Measurements from ENCODE around the gene SLX1B. TPM values are rescaled to one million over a fixed set of nuclear protein-coding genes. Genes with fewer than 3 reads are reported as not detected.
"Not testable (repeated sequence)": the region's sequence is repeated elsewhere in the genome, so short reads cannot be mapped to it uniquely, and the experiment has no call there.

Gene SLX1B
- 17.7 and 20.6 TPM in 2 replicates for total RNA-seq
- polyA plus RNA-seq (2012) = 1.0 TPM

DNA sequence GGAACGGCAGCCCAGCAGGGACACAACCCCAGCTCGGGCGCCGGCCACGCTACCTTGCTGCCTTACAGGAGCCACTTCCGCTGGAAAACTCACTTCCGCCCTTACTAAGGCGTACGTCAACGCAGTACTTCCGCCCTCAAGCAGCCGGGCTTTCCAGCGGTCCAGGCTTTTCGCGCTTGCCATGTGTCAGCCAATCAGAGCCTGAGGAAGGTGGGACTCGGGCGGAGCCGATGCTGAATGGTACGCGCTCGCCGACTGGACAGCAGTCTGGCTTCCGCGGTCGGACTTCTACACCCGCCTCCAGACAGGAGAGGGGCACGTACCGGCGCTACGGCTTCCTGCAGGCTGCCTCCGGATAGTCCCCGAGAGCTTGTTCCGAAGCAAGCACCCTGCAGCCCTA lies at the start of gene SLX1B, which contains the start of gene BOLA2:
Gene SLX1B (plus strand): TSS at position 265 of the 400 bp plus-strand sequence.
Gene BOLA2 (minus strand): TSS at position 83 of the 400 bp plus-strand sequence. CDS start 98 bp downstream, outside the sequence.
- not testable (repeated sequence) for DNase-seq (ENCODE audit: low read depth)

DNA sequence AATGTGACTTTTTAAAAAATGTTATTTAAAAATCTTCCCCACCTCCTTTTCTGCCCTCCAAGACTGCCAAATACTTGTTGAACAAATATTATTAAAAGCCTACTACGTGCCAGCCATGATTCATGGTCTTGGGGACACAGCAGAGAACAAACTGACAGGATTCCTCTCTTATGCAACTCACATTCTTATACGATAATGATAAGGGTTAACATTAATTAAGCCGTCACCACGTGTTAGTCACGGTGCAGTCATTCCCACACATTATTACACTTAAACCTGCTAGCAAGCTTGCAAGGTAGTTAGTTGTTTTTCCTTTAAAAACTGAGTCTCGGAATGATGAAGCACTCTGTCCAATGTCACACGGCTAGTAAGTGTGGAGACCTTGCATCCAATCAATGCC lies 49.1 kb upstream of the SLX1B start:
- not testable (repeated sequence) for DNase-seq (ENCODE audit: low read depth)

DNA sequence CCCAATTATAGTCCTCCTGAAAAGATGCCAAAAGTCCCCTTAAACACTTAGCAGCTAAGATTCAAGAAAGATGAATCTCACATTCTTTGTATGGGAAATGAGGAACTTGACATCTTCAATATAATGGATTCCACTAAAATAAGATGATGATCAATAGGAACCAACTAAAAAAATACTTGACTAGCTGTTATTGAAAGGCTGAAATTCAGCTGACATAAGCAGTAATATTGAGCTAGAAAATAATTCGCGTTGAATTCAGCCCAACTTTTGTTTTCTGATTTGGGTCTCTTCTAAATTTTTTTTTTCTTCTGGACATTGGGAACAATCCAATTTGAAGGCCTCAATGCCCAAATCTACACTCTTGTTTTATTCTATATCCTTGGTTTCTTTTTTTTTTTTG lies 30.7 kb upstream of the SLX1B start:
- DNase-seq (ENCODE audit: low read depth) = not testable (repeated sequence)

DNA sequence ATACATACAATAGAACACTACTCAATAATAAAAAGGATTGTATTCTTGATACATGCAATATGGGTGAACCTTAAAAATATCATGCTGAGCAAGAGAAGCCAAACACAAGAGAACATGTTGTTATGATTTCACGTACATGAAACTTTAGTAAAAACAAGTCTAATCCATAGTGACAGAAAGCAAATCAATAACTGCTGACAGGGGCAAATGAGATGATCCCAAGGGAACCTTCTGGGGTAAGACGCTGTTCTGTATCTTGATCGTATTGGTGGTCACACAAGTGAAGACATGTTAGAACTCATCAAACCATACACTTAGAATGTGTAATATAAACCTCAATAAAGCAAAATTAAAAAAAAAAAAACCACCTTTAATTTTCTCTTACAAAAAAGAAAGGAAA lies 28.9 kb upstream of the SLX1B start:
- DNase-seq (ENCODE audit: low read depth) = not testable (repeated sequence)

DNA sequence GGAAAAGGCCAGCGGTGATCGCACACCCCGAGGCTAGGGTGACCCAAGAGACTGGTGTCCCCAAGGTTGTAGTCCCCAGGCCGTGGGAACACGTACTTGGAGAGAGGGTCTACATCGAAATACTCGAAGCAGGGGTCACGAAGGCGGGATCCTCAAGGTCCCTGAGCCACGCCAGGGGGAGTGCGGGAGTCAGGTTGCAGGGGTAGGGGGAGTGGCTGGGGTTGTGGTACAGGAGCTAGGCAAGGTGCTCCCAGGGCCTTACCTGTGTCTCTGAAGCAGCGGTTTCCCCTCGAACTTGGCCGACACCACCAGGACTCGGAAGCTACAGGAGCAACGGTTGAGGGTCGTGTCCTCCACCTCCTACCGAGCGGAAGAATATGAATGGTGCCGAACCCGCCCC lies 579 bp upstream of the SLX1B start:
- DNase-seq (ENCODE audit: low read depth) = not testable (repeated sequence)

DNA sequence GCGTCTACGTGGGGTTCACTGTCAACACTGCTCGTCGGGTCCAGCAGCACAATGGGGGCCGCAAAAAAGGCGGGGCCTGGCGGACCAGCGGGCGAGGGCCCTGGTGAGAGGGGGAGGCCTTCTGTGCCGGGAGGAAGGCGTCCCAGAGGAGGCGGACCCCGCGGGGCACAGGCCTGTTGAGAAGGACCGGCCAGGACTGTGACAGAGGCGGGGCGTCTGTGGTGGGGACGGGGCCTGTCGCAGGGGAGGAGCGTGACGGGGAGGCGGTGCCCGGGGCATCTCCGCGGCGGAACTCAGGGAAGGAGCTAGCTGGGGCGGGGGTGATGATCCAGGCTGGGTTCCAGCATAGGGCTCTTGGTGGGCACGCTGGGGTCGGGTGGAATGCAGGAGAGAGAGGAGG lies 495 bp downstream of the SLX1B start:
- not testable (repeated sequence) for DNase-seq (ENCODE audit: low read depth)

DNA sequence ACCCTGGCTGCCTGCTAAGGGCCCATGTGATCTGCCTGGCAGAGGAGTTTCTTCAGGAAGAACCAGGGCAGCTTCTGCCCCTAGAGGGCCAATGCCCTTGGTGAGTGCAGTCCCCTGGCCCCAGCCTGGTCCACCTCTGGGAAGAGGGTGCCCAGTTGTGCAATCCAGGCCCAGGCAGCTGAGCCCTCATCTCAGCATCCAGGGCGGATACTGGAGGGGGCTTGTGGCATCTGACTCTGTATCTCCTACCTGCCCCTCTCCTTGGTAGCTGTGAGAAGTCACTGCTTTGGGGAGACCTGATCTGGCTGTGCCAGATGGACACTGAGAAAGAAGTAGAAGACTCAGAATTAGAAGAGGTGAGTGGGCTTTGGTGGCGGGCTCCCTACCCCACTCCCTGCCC lies 3.3 kb downstream of the SLX1B start:
- not testable (repeated sequence) for DNase-seq (ENCODE audit: low read depth)

DNA sequence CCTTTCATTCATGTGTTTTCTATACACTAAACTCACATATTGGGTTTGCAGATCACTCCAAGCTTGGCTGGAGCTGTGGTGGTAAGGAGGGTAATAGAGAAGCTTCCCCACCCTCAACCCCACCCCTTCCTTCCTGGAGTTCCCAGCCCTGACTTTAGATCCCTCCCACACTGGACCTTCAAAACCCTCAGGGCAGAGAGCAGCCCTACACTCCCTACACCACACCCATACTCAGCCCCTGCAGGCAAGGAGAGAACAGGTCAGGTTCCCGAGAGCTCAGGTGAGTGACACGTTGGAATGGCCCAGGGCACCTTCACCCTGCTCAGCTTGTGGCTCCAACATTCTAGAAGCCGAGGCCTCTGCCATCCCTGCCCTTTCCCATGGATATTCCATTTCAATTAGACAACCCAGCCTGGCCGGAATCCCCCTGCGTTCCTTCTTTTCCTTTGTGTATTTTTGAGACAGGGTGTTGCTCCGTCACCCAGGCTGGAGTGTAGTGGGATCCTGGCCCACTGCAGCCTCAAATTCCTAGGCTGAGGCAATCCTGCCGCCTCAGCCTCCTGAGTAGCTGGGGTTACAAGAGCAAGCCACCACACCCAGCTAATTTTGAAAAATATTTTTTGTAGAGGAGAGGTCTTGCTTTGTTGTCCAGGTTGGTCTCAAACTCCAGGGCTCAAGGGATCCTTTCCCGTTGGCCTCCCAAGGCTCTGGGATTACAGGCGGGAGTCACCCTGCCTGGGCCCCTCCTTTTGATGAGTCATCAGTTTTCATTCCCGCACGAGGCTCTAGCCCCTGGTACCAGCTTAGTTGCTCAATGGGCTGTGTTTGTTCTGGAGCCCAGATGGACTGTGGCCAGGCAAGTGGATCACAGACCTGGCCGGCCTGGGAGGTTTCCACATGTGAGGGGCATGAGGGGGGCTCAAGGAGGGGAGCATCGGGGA lies 5.6 kb downstream of the SLX1B start, which contains the start of gene SULT1A4:
Gene SULT1A4 (plus strand): TSS at position 208 of the 941 bp plus-strand sequence. CDS start 1,473 bp downstream, outside the sequence.
- DNase-seq (ENCODE audit: low read depth) = not testable (repeated sequence)

DNA sequence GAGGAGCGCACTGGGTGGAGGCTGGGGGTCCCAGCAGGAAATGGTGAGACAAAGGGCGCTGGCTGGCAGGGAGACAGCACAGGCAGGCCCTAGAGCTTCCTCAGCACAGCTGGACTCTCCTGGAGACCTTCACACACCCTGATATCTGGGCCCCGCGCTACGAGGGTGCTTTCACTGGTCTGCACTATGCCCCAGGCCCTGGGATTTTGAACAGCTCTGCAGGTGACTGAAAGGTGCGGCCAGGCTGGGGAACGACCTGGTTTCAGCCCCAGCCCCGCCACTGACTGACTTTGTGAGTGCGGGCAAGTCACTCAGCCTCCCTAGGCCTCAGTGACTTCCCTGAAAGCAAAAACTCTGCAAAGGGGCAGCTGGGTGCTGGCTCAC lies 6.3 kb downstream of the SLX1B start:
- DNase-seq (ENCODE audit: low read depth) = not testable (repeated sequence)

DNA sequence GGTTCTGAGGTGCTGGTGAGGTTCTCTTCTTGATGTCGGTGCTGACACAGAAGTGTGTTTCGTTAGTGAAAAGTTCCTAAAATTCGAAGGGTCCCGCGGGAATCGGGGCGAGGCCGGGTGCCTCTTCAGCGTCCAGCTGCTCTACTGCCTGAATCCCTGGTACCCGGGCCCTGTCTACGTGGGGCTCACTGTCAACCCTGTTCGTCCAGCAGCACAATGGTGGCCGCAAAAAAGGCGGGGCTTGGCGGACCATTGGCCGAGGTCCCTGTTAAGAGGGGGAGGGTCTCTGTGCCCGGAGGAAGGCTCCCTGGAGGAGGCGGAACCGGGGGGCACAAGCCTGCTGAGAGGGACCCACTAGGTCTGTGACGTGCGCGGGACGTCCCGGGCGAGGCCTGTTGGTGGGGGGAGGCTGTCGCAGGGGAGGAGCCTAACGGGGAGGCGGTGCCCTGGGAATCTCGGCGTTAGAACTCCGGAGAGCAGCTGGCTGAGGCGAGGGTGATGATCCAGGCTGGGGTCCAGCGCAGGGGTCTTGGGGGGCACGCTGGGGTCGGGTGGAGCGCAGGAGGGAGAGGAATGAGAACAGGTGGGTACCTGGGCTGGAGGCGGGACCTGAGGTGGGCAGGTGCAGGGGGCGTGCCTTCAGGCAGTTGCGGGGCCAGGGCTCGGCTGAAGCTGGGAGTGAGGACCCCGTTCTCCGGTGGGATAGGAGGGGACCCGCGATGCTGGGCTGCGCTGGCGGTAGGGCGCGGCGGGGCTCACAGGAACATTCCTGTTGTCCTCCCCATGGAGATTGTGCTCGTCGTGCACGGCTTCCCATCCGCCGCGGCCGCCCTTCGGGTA lies 11.9 kb downstream of the SLX1B start:
- DNase-seq (ENCODE audit: low read depth) = not testable (repeated sequence)

DNA sequence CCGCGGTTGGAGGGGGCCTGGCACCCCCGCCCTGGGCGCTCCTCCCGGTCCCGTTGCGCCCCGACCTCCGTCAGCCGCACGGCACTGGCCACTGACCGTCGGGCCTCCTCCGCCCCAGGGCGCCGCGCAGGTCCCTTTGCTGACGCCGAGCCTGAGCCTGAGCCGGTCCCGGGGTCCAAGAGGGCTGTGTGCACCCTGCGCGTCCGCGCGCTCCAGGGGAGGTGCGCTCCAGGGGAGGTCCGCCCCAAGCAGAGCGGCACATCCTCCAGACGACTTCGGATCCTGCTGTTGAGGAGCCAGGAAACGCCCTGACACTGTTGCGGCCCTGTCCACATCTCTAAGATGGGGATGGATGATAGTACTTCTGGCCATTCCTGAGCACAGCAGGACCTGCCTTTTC lies 12.6 kb downstream of the SLX1B start:
- not testable (repeated sequence) for DNase-seq (ENCODE audit: low read depth)

DNA sequence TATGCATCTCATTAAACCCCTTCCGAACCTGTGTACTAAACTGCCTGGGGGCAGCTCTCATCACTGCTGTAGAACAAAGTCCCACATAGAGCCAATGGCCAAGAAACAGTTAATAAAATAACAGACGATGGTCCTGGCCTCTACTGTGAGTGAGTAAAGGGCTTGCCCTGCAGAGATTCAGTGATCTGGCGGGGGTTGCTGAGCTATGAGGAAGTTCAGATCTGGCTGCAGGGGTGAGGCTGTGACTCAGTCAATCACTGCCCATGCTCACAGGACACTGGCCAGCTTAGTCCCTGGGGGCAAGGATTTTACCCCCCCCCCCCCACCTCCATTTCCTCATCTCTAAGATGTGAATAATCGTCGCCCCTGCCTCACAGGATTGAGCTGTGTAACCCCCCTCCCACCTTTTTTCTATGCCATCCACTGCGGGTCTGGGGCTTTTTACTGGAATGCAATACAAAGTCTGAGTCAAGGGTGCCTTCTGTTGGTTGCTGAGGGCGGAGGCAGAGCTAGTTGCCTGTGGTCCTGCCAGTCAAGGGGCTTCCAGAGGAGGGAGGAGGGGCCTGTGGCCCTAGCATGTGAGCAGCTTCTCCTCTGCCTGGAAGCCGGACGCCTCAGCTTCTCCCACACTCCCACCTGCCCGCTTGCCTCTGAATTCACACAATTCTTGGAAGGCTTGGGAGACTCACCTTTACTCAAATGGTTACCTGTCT lies 13.5 kb downstream of the SLX1B start:
- not testable (repeated sequence) for DNase-seq (ENCODE audit: low read depth)

DNA sequence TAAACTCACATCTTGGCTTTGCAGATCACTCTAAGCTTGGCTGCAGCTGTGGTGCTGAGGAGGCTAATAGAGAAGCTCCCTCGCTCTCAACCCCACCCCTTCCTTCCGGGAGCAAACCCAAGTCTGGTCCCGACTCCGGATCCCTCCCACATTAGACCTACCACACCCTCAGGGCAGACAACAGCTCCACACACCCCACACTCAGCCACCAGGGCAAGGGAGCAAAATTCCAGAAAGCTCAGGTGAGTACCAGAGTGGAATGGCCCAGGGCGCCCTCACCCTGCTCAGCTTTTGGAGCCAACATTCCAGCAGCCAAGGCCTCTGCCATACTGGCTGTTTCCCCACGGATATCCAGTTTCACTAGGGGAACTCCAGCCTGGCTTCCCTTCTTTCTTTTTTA lies 15.3 kb downstream of the SLX1B start:
- DNase-seq (ENCODE audit: low read depth) = not testable (repeated sequence)

DNA sequence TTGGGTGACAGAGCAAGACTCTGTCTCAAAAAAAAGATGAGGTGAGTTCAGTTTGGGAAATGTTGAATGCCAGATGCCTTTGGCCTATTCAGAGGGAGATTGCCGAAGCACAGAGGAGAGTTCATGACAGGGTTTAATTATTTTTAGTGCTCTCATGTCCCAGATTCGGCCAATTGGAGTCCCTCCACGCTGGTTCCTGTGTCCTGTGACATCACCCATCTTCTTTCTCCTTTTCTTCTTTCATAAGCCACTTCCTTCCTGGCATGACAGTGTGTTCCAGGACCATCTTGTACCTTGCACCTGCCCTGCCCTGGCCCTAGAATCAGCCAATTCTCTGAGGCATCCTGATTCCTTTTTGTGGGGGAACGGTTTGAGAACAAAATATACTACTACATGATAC lies 17.7 kb downstream of the SLX1B start:
- not testable (repeated sequence) for DNase-seq (ENCODE audit: low read depth)

DNA sequence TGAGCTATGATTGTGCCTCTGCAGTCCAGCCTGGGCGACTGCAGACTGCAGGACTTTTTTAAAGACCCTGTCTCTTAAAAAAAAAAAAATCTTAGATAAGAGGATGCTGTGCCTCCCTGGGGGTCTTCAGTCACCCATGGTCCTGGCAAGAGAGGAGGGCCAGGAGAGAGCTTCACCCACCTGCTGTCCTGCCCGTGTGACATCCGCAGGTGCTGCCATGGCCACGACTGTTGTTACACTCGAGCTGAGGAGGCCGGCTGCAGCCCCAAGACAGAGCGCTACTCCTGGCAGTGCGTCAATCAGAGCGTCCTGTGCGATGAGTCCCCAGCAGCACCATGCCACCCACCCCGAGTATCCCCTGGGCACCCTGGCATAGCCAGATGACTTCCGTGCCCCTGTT lies 27.9 kb downstream of the SLX1B start:
- not testable (repeated sequence) for DNase-seq (ENCODE audit: low read depth)

DNA sequence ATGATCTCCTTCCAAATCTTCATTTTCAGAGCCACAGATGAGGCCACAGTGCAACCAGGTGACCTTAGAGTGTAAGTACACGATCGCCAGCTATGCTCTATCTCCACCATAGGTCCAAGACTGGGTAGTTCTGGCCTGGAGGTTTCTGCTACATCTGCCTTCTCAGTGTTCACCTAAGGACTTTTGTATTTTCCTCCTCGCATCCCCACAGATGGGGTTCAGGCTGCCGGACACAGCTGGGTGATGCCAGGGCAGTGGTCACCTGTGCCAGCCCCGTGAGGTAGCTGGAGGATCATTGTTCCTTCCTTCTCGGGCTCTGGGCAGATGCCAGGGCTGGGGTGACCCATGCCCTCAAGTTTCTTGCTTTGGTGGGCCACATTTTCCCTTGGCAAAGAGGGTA lies 52.0 kb downstream of the SLX1B start, which contains the start of gene NPIPB12:
Gene NPIPB12 (minus strand): TSS at position 101 of the 400 bp plus-strand sequence.
- DNase-seq (ENCODE audit: low read depth) = not testable (repeated sequence)

All from myocyte (in vitro differentiated cells).